ENCODE results near the gene FAM135A. TPM values are rescaled to one million over a fixed set of nuclear protein-coding genes. Genes with fewer than 3 reads are reported as not detected.
A peak's percentile ranks its signal among the peaks of the same experiment; 100 is the strongest.

FAM135A gene
- total and polyA plus RNA-seq, 9 of the 15 experiments (the other 6 are each of a cell fraction or from before 2014, with no cell fraction given) = 7.4 to 32.9 (median 19.2) TPM

- no peak for TF ChIP-seq CTCFL (IDR thresholded peaks at IDR 0.05; ENCODE audit: borderline replicate concordance, insufficient read depth, low read depth, low read length, poor library complexity, severe bottlenecking)
- TF ChIP-seq CUX1 (CRISPR knock-in tag; IDR thresholded peaks at IDR 0.05) = no peak
- TF ChIP-seq MAZ (CRISPR knock-in tag; conservative IDR thresholded peaks at IDR 0.05 in 1 of 2, IDR thresholded peaks at IDR 0.05 in 1 of 2) = no peak
- no peak for TF ChIP-seq ZNF717 (CRISPR knock-in tag; IDR thresholded peaks at IDR 0.05)
- no peak; the same call in 1 of the 2 replicates for TF ChIP-seq CEBPG (CRISPR knock-in tag; IDR thresholded peaks at IDR 0.05)
- TF ChIP-seq CEBPG (tag; conservative IDR thresholded peaks at IDR 0.05 in 1 of 2, IDR thresholded peaks at IDR 0.05 in 1 of 2) = peak; percentile 70 to 73
- TF ChIP-seq SREBF1 (IDR thresholded peaks at IDR 0.05; ENCODE audit: borderline replicate concordance, low read depth, low read length) = no peak
- TF ChIP-seq NFE2 (IDR thresholded peaks at IDR 0.05; ENCODE audit: low read depth) = peak; percentile 47
- TF ChIP-seq DACH1 (IDR thresholded peaks at IDR 0.05; ENCODE audit: partially characterized antibody) = peak; percentile 58
- no peak for TF ChIP-seq TRIM28 (IDR thresholded peaks at IDR 0.05)
- peak; percentile 37; the same call in 1 of the 2 replicates for TF ChIP-seq STAT5A (IDR thresholded peaks at IDR 0.05; ENCODE audit: borderline replicate concordance, low read length)
- TF ChIP-seq MBD1 (CRISPR knock-in tag; IDR thresholded peaks at IDR 0.05) = no peak
- 0 out of 2 replicates have a peak, but pooled peaks have one; percentile 33 for TF ChIP-seq MTA3 (IDR thresholded peaks at IDR 0.05; ENCODE audit: borderline replicate concordance)
- TF ChIP-seq E2F8 (IDR thresholded peaks at IDR 0.05; ENCODE audit: low read depth, partially characterized antibody) = no peak
Measured at GRCh38 chr6:70398783-70399728, 14.3 kb upstream of the FAM135A start (continued).
